ENCODE data around the gene UBXN7. TPM values are rescaled to one million over a fixed set of nuclear protein-coding genes. Genes with fewer than 3 reads are reported as not detected.
A peak's percentile ranks its signal among the peaks of the same experiment; 100 is the strongest.

UBXN7 gene
- total RNA-seq, 1 experiment from 2014 or later: 67.0 TPM

DNA sequence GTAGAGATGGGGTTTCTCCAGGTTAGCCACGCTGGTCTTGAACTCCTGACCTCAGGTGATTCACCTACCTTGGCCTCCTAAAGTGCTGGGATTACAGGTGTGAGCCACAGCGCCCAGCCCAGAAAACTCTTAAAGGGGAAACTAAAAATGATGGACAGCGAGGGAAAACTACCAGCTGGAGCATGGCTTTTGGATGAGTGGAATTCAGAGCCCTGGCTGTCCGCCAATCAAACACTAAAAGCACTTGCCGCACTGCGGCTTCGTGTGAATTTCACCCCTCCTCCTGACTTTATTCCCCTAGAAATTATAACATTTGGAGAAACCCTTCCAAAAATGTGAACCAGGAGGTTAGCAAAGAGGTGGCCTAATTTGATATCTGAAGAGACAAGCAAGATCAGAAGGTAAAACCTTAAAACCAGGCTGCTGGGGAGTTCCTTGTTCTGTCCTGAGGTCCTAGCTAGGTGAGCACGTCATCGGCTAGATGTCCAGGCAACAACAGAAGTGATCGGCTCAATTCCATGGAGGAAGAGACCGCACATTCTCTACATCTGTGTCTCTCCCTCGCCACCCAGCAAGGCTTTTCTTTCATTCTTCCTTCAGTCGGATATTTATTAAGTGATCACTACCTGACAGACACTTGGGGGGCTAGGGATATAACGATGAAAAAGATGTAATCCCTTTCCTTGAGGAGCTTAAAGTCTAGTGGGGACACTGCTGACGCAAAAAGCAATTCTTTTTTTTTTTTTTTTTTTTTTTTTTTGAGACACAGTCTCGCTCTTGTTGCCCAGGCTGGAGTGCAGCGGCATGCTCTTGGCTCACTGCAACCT, 95.7 kb downstream of the UBXN7 start (continued):
- TF ChIP-seq, protein P1, sequence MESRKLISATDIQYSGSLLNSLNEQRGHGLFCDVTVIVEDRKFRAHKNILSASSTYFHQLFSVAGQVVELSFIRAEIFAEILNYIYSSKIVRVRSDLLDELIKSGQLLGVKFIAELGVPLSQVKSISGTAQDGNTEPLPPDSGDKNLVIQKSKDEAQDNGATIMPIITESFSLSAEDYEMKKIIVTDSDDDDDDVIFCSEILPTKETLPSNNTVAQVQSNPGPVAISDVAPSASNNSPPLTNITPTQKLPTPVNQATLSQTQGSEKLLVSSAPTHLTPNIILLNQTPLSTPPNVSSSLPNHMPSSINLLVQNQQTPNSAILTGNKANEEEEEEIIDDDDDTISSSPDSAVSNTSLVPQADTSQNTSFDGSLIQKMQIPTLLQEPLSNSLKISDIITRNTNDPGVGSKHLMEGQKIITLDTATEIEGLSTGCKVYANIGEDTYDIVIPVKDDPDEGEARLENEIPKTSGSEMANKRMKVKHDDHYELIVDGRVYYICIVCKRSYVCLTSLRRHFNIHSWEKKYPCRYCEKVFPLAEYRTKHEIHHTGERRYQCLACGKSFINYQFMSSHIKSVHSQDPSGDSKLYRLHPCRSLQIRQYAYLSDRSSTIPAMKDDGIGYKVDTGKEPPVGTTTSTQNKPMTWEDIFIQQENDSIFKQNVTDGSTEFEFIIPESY (IDR thresholded peaks at IDR 0.05; ENCODE audit: extremely low read depth, insufficient replicate concordance, low read length): no peak
- peak; percentile 49; the same call in 1 of the 2 replicates for TF ChIP-seq JUND (IDR thresholded peaks at IDR 0.05)
- TF ChIP-seq POLR2A (IDR thresholded peaks at IDR 0.05; ENCODE audit: borderline replicate concordance, extremely low read depth, insufficient read depth, insufficient read length): no peak

DNA sequence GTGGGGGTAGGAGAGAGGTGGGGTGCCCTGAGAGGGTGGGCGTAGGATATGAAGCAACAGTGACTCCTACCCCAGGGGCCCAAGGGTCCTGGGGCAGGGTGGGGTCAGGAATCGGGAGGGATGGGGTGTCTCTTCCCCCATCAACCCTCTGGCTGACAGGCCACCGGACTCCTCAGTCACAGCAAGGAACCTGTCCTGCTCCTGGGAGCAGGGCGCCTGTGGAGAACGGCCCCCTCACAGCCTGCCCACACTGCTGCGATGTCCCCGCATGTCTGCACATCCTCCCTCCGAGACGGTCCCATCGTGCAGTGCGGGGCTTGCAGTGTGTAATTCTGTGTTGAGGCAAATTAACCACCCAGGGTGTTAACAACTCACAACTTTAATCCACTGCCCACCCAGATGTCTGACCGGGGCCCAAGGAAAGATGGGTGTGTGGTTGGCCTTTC, 96.7 kb downstream of the UBXN7 start:
- no peak for DNase-seq (ENCODE audit: low read depth, low spot score)
- ChIA-PET POLR2A (no interaction called here), RAD21 (ENCODE audit: low non-redundant PET in 1 of 2, low total read pairs in 2 of 2, uncharacterized antibody in 2 of 2, unreplicated experiment in 2 of 2) (no interaction called here), CTCF (no interaction called here)
- ATAC-seq: no peak
- 0 out of 2 replicates have a peak overlapping the region, but pooled peaks have one; percentile 2 for H3K27ac ChIP-seq (ENCODE audit: low read depth, low read length)
- no peaks in the 10 kb centered on the region; the same call in 1 of the 2 replicates for H3K79me2 ChIP-seq (ENCODE audit: insufficient read depth, low read length)
- peak overlapping the region; percentile 68 for H3K9ac ChIP-seq (ENCODE audit: low read length)
- no peak overlapping the region for H2AFZ ChIP-seq (ENCODE audit: low read depth, low read length, poor library complexity, severe bottlenecking)
- no peaks in the 10 kb centered on the region for H3K36me3 ChIP-seq (ENCODE audit: control insufficient read depth in 1 of 2, insufficient read depth in 2 of 2, low read length in 2 of 2)
- H3K9me3 ChIP-seq (ENCODE audit: control insufficient read depth in 1 of 2, insufficient read depth in 1 of 2, low read depth in 1 of 2, low read length in 2 of 2): no peaks in the 10 kb centered on the region
- H3K27me3 ChIP-seq (ENCODE audit: insufficient read depth, low read length): no peaks in the 10 kb centered on the region
- peak overlapping the region; percentile 74 for H3K4me2 ChIP-seq (ENCODE audit: low read length)
- TF ChIP-seq SIN3A (IDR thresholded peaks at IDR 0.05; ENCODE audit: low read depth) (no peak), EZH2phosphoT487 (IDR thresholded peaks at IDR 0.05; ENCODE audit: borderline replicate concordance) (no peak), FOSL1 (IDR thresholded peaks at IDR 0.05; ENCODE audit: low read depth) (no peak)
- TF ChIP-seq, protein P2, sequence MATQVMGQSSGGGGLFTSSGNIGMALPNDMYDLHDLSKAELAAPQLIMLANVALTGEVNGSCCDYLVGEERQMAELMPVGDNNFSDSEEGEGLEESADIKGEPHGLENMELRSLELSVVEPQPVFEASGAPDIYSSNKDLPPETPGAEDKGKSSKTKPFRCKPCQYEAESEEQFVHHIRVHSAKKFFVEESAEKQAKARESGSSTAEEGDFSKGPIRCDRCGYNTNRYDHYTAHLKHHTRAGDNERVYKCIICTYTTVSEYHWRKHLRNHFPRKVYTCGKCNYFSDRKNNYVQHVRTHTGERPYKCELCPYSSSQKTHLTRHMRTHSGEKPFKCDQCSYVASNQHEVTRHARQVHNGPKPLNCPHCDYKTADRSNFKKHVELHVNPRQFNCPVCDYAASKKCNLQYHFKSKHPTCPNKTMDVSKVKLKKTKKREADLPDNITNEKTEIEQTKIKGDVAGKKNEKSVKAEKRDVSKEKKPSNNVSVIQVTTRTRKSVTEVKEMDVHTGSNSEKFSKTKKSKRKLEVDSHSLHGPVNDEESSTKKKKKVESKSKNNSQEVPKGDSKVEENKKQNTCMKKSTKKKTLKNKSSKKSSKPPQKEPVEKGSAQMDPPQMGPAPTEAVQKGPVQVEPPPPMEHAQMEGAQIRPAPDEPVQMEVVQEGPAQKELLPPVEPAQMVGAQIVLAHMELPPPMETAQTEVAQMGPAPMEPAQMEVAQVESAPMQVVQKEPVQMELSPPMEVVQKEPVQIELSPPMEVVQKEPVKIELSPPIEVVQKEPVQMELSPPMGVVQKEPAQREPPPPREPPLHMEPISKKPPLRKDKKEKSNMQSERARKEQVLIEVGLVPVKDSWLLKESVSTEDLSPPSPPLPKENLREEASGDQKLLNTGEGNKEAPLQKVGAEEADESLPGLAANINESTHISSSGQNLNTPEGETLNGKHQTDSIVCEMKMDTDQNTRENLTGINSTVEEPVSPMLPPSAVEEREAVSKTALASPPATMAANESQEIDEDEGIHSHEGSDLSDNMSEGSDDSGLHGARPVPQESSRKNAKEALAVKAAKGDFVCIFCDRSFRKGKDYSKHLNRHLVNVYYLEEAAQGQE (IDR thresholded peaks at IDR 0.05; ENCODE audit: low read depth): no peak
- H3K9me2 ChIP-seq (ENCODE audit: insufficient read depth): no peaks in the 10 kb centered on the region
- no TSS peak for BruUV-seq (replicated peaks)
- peak overlapping the region in 1 of 2 experiments; percentile 55; a peak in 1 of 4 replicates for H3K4me3 ChIP-seq (replicated peaks in 1 of 2; ENCODE audit: low read depth in 1 of 2, low read length in 2 of 2)
- peaks cover 43 to 52% of the 10 kb centered on the region in 2 experiments for H3K4me1 ChIP-seq (ENCODE audit: control insufficient read depth in 1 of 2, insufficient read depth in 2 of 2, low read length in 2 of 2)
- intact Hi-C loops (cut with micrococcal nuclease): loop anchor here (5.0 kb wide), 1 partner anchor 167 kb away; the partner anchor contains the start of gene RNF168
- no peaks in the 10 kb centered on the region for H4K20me1 ChIP-seq (ENCODE audit: insufficient read depth)
